ENCODE data around the gene FILIP1L. TPM values are rescaled to one million over a fixed set of nuclear protein-coding genes. Genes with fewer than 3 reads are reported as not detected.
"Not testable (repeated sequence)": the region's sequence is repeated elsewhere in the genome, so short reads cannot be mapped to it uniquely, and the experiment has no call there.

FILIP1L gene
- total RNA-seq, 2 donors from 2014 or later, result 0.19 TPM; not detected in 1

DNA sequence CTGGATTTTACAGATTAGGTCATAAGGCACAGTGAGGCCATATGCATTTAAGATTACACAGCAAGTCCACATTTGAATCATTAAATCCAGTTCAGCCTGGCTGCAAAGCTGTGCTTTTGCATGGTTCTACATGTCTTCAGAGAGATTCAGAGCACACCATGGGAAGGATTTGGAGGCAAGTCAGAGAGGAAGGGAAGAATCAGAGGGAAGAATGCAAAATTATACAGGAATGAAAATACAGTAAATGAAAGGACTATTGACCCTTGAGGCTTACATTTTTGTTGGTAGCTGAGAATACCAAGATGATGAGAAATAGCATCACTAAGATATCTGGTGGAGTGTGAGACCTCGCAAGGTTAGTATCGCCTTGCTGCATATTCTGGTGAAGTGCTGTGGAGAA lies 13.9 kb downstream of the FILIP1L start:
- H3K4me1 Mint-ChIP-seq (ENCODE audit: low read depth in 2 of 2), result peaks cover 18 to 28% of the 10 kb centered on the region in 2 donors
- DNase-seq (ENCODE audit: low spot score) (no peak), ATAC-seq (no peak)
- H3K36me3 Mint-ChIP-seq, result peaks cover 8% of the 10 kb centered on the region
- peaks cover 3% of the 10 kb centered on the region for H3K9me3 Mint-ChIP-seq
- no peaks in the 10 kb centered on the region for H3K27me3 Mint-ChIP-seq
- H3K27ac Mint-ChIP-seq, result no peak overlapping the region
- H3K4me3 Mint-ChIP-seq, result no peak overlapping the region

DNA sequence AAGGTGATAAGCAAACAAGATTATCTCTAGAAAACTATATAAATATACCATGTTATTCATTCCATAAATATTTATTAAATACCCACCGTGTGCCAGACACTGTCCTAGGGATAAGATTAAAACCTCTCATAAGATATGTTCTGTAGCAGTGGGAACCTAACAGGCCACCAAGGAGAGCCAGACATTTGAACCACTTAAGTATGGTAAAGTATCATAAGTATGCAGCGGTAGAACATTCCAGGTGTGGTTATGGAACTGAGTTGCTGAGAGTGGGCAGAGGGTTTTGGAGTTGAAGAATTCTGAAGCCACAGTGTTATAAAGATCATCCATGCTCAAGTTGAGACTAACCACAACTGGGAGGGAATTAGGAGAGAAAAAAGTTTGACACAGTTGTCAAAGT lies 14.7 kb downstream of the FILIP1L start:
- Mint-ChIP-seq H3K27ac (no peak overlapping the region), H3K36me3 (peaks cover 4% of the 10 kb centered on the region), H3K27me3 (no peaks in the 10 kb centered on the region)

GRCh38 chr3:100098784-100099070 lies 15.6 kb downstream of the FILIP1L start:
- ATAC-seq (no peak), DNase-seq (ENCODE audit: low spot score) (no peak)
- no peak overlapping the region for H3K27ac Mint-ChIP-seq
- H3K27me3 Mint-ChIP-seq, result no peaks in the 10 kb centered on the region
- H3K4me3 Mint-ChIP-seq, result no peak overlapping the region
- peaks cover 3% of the 10 kb centered on the region for H3K9me3 Mint-ChIP-seq
- peaks cover 10 to 19% of the 10 kb centered on the region in 2 donors for H3K4me1 Mint-ChIP-seq (ENCODE audit: low read depth in 2 of 2)
- peaks cover 4% of the 10 kb centered on the region for H3K36me3 Mint-ChIP-seq

More for the DNA sequence above, 14.7 kb downstream of the FILIP1L start:
- ATAC-seq (no peak), DNase-seq (ENCODE audit: low spot score) (no peak)
- Mint-ChIP-seq H3K9me3 (peaks cover 3% of the 10 kb centered on the region), H3K4me3 (no peak overlapping the region), H3K4me1 (ENCODE audit: low read depth in 2 of 2) (peaks cover 10 to 20% of the 10 kb centered on the region in 2 donors)

DNA sequence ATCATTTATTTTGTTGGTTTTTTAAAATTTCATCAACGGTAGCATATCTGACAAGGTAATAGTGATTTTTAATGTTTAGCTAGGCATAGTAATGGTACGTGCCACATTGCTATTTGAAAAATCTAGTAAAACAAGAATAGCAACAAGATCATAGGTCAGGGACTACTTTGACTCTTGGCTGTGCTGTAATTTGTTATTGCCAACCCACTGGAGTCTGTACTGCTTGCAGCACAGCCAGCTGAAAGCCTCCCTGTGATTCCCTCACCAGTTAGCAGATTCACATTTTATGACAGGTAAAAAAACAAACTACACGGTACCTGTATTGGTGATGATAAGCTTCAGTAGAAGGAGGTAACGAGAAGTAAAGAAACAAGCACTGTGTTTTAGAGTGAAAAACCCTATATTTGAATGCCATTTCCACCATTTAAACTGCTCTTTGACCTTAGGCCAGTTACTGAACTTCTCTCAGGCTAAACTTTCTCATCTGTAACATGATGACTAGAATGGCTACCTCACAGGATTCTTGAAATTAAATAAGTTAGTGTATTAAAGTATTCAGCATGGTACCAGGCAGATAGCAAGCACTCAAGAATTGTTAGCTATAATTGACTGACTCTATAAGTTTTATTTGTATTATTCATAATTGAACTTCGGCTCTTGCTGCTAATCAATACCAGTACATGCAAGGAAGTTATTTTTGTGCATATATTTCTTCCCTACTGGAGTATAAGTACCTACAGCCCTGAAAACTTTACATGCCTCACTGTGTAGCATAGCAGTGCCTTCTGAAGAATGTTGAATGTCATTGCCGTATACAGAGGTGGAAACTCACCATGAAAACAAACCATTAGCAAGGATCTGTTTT lies 16.1 kb downstream of the FILIP1L start:
- ATAC-seq (no peak), DNase-seq (ENCODE audit: low spot score) (no peak)
- Mint-ChIP-seq H3K27ac (no peak overlapping the region), H3K9me3 (peaks cover 3% of the 10 kb centered on the region), H3K27me3 (no peaks in the 10 kb centered on the region), H3K4me3 (no peak overlapping the region), H3K4me1 (ENCODE audit: low read depth in 2 of 2) (peaks cover 10 to 19% of the 10 kb centered on the region in 2 donors), H3K36me3 (peaks cover 4% of the 10 kb centered on the region)

- H3K27ac Mint-ChIP-seq, result peak overlapping the region in 1 of 2 donors; percentile 85
Measured at GRCh38 chr3:100096866-100097265, 17.4 kb downstream of the FILIP1L start.

DNA sequence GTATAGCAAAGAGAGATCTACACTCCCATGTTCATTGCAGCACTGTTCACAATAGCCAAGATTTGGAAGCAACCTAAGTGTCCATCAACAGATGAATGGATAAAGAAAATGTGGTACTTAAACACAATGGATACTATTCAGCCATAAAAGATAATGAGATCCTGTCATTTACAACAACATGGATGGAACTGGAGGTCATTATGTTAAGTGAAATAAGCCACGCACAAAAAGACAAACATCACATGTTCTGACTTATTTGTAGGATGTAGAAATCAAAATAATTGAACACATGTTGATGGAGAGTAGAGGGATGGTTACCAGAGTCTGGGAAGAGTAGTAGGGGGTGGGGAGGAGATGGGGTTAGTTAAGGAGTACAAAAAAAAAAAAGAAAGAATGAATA lies 18.0 kb downstream of the FILIP1L start:
- not testable (repeated sequence) for H3K9me3 Mint-ChIP-seq; DNase-seq (ENCODE audit: low spot score); H3K27me3 Mint-ChIP-seq; ATAC-seq; H3K36me3 Mint-ChIP-seq; H3K4me3 Mint-ChIP-seq
- Mint-ChIP-seq H3K4me1 (ENCODE audit: low read depth in 2 of 2) (peaks cover 10 to 19% of the 10 kb centered on the region in 2 donors), H3K27ac (peak overlapping the region in 1 of 2 donors; percentile 85)

More at GRCh38 chr3:100096866-100097265, 17.4 kb downstream of the FILIP1L start:
- Mint-ChIP-seq H3K36me3 (peaks cover 4% of the 10 kb centered on the region), H3K9me3 (peaks cover 3% of the 10 kb centered on the region), H3K27me3 (no peaks in the 10 kb centered on the region), H3K4me3 (no peak overlapping the region), H3K4me1 (ENCODE audit: low read depth in 2 of 2) (peaks cover 10 to 19% of the 10 kb centered on the region in 2 donors)
- no peak for DNase-seq (ENCODE audit: low spot score)
- ATAC-seq, result peak; percentile 75 to 86

DNA sequence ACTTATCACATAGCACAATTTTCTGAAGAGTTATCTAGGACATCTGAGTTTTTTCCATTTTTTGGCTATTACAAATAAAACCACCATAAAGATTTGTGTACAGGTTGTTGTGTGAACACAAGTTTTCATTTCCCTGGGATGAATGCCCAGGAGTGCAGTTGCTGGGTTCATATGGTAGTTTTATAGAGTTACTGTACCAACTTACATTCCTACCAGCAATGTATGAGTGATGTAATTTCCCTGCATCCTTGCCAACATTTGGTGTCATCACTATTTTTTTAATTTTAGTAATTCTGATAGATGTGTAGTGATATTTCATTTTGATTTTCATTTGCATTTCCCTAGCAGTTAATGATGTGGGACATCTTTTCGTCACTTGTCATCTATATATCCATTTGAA lies 20.5 kb downstream of the FILIP1L start:
- peaks cover 20 to 31% of the 10 kb centered on the region in 2 donors for H3K4me1 Mint-ChIP-seq (ENCODE audit: low read depth in 2 of 2)
- no peak for DNase-seq (ENCODE audit: low spot score)
- no peak overlapping the region for H3K27ac Mint-ChIP-seq

DNA sequence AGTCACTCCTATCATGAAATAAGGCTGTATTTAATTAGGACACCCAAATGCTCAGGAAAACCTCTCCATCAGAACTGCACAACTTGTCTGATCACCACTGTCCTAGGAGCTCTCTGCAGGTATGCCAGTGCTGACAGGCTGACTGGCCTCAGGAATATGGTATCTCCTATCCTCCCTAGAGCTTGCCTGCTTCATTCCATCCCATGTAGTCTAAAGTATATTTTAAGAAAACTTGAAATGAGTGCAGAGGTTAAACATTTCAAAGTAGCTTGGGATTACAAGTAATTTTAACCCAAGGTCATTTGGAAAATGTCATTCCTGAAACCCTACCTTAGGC lies 23.7 kb downstream of the FILIP1L start:
- DNase-seq (ENCODE audit: low spot score) (no peak), ATAC-seq (no peak)
- no peak overlapping the region for H3K4me3 Mint-ChIP-seq
- no peaks in the 10 kb centered on the region for H3K27me3 Mint-ChIP-seq
- H3K36me3 Mint-ChIP-seq, result peaks cover 8% of the 10 kb centered on the region
- H3K4me1 Mint-ChIP-seq (ENCODE audit: low read depth in 2 of 2), result peaks cover 24 to 34% of the 10 kb centered on the region in 2 donors
- H3K9me3 Mint-ChIP-seq, result no peaks in the 10 kb centered on the region
- no peak overlapping the region for H3K27ac Mint-ChIP-seq

More for the DNA sequence above, 20.5 kb downstream of the FILIP1L start:
- H3K36me3 Mint-ChIP-seq, result peaks cover under 1% of the 10 kb centered on the region
- ATAC-seq, result no peak
- H3K4me3 Mint-ChIP-seq, result no peak overlapping the region
- no peaks in the 10 kb centered on the region for H3K9me3 Mint-ChIP-seq
- H3K27me3 Mint-ChIP-seq, result no peaks in the 10 kb centered on the region

GRCh38 chr3:100089812-100090668 lies 24.3 kb downstream of the FILIP1L start:
- peaks cover 8% of the 10 kb centered on the region for H3K36me3 Mint-ChIP-seq
- H3K4me1 Mint-ChIP-seq (ENCODE audit: low read depth in 2 of 2), result peaks cover 24 to 34% of the 10 kb centered on the region in 2 donors
- peak overlapping the region; percentile 50 for H3K4me3 Mint-ChIP-seq
- DNase-seq (ENCODE audit: low spot score) (no peak), ATAC-seq (peak; percentile 73 to 81)
- H3K9me3 Mint-ChIP-seq, result no peaks in the 10 kb centered on the region
- no peaks in the 10 kb centered on the region for H3K27me3 Mint-ChIP-seq
- H3K27ac Mint-ChIP-seq, result peak overlapping the region in 1 of 2 donors; percentile 60

- H3K36me3 Mint-ChIP-seq, result peaks cover 8% of the 10 kb centered on the region
- H3K4me3 Mint-ChIP-seq, result peak overlapping the region; percentile 52
- H3K9me3 Mint-ChIP-seq, result no peaks in the 10 kb centered on the region
Measured at GRCh38 chr3:100088735-100089368, 25.4 kb downstream of the FILIP1L start.

GRCh38 chr3:100087198-100087597 lies 27.1 kb downstream of the FILIP1L start:
- Mint-ChIP-seq H3K27ac (peak overlapping the region; percentile 67 to 85), H3K36me3 (peaks cover 8% of the 10 kb centered on the region), H3K27me3 (no peaks in the 10 kb centered on the region), H3K4me1 (ENCODE audit: low read depth in 2 of 2) (peaks cover 24 to 34% of the 10 kb centered on the region in 2 donors), H3K4me3 (peak overlapping the region; percentile 67), H3K9me3 (no peaks in the 10 kb centered on the region)
- no peak for DNase-seq (ENCODE audit: low spot score)
- ATAC-seq, result peak; percentile 88

More at GRCh38 chr3:100088735-100089368, 25.4 kb downstream of the FILIP1L start:
- Mint-ChIP-seq H3K27me3 (no peaks in the 10 kb centered on the region), H3K4me1 (ENCODE audit: low read depth in 2 of 2) (peaks cover 24 to 34% of the 10 kb centered on the region in 2 donors), H3K27ac (peak overlapping the region; percentile 3 to 51)
- no peak for ATAC-seq
- DNase-seq (ENCODE audit: low spot score), result no peak

GRCh38 chr3:100086401-100086800 lies 27.9 kb downstream of the FILIP1L start:
- peaks cover 27 to 34% of the 10 kb centered on the region in 2 donors for H3K4me1 Mint-ChIP-seq (ENCODE audit: low read depth in 2 of 2)

DNA sequence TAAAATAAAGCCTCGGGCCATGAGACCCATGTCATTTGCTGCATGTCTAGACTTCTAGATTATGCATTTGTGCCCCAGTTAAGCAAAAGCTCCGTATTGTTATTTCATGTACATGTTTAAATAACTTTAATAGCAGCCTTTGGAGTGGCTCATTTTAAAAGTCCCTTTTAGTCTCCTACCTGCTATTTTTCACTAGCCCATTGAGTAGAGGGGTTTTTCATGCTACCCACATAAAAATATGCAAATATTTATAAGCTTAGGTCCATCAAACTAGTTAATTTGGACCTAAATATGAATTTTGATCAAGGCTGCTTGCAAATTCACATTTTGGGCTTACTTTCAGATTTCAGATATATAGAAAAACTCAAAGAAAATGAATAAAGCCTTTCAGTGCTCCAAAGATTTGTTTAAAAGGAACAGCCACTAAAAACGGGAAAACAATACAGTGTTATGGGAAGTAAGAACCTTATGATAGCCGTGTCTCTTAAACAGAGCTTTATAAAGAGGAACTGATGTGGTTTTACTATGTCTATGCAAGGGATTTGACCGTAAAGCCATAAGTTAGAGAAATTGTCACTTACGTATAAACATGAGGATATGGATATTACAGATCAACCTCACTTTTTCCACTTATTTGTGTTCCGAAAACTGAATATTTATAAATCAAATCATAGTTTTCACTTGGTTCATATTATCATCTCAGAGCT lies 30.0 kb downstream of the FILIP1L start:
- H3K27me3 Mint-ChIP-seq, result no peaks in the 10 kb centered on the region
- H3K36me3 Mint-ChIP-seq, result peaks cover 8% of the 10 kb centered on the region
- no peak overlapping the region for H3K4me3 Mint-ChIP-seq
- ATAC-seq, result no peak
- no peaks in the 10 kb centered on the region for H3K9me3 Mint-ChIP-seq
- no peak overlapping the region for H3K27ac Mint-ChIP-seq
- peaks cover 18 to 20% of the 10 kb centered on the region in 2 donors for H3K4me1 Mint-ChIP-seq (ENCODE audit: low read depth in 2 of 2)
- no peak for DNase-seq (ENCODE audit: low spot score)

More at GRCh38 chr3:100086401-100086800, 27.9 kb downstream of the FILIP1L start:
- no peak for DNase-seq (ENCODE audit: low spot score)
- Mint-ChIP-seq H3K27ac (peak overlapping the region; percentile 67 to 85), H3K4me3 (peak overlapping the region; percentile 67), H3K36me3 (peaks cover 8% of the 10 kb centered on the region), H3K9me3 (no peaks in the 10 kb centered on the region), H3K27me3 (no peaks in the 10 kb centered on the region)
- ATAC-seq, result no peak
